WTC11 (cell line): ENCODE data around the gene PRELP.

Source experiments
- CTCF ChIP-seq: fragments of 200-600 bp; IDR thresholded peaks from 2 replicates; pipeline ENCODE4 v1.8.0; 2022; ENCODE audit warnings: antibody characterized with exemption
- ZNF512 ChIP-seq: sonication (generic); formaldehyde crosslinking; IDR thresholded peaks from 2 replicates; pipeline ENCODE4 v1.8.1; 2022; ENCODE audit warnings: missing genetic modification reagents, borderline replicate concordance
- TF ChIP-seq, protein P1 (sequence below): sonication (generic); formaldehyde crosslinking; IDR thresholded peaks from 2 replicates; pipeline ENCODE4 v1.8.1; 2022; ENCODE audit warnings: low read depth, missing genetic modification reagents, borderline replicate concordance

DNA sequence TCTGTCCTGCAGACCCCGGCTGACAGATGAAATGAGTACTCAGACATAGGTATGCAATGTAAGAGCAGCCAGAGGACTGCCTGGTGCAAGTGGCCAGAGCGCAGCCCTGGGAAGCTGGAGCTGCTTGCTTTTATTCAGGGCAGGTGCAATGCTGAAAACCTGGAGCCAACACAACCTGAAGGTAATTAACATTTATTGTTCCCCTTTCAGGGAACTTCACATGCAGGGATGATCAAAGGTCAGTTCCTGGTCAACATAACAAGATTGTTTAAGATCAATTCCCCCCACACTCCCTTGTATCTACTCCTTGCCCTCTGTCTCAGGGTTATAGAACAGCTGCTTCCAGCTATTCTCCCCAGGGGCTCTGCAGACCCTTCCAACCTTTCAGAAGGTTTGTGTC lies 48.7 kb upstream of the PRELP start:
- TF ChIP-seq CTCF (no peak), ZNF512 (no peak)
- TF ChIP-seq, protein P1, sequence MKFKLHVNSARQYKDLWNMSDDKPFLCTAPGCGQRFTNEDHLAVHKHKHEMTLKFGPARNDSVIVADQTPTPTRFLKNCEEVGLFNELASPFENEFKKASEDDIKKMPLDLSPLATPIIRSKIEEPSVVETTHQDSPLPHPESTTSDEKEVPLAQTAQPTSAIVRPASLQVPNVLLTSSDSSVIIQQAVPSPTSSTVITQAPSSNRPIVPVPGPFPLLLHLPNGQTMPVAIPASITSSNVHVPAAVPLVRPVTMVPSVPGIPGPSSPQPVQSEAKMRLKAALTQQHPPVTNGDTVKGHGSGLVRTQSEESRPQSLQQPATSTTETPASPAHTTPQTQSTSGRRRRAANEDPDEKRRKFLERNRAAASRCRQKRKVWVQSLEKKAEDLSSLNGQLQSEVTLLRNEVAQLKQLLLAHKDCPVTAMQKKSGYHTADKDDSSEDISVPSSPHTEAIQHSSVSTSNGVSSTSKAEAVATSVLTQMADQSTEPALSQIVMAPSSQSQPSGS (CRISPR knock-in tag), result no peak
